Cardiac fibroblast (primary cell): Measurements from ENCODE around the gene SETD4.

ENCODE experiments used
- DNase-seq, 2 donors: peaks; one replicate each; pipeline versions ENCODE4 v3.0.0 to v3.0.0-alpha.2; 2010; ENCODE audit warnings: low read depth in 2 of 2
- H3K4me3 ChIP-seq, 2 donors: replicated peaks in 1 of 2; 1 replicate in 1 of 2; 2 replicates in 1 of 2; pipeline ENCODE4 v1.5.1; 2011; ENCODE audit warnings: low read depth in 2 of 2, low read length in 2 of 2, mild to moderate bottlenecking in 2 of 2, moderate library complexity in 1 of 2
- TF ChIP-seq, protein P1 (sequence below): IDR thresholded peaks from one replicate; pipeline ENCODE4 v1.5.1; 2011; ENCODE audit warnings: low read depth, mild to moderate bottlenecking, low read length, inconsistent platforms

The SETD4 gene

DNA sequence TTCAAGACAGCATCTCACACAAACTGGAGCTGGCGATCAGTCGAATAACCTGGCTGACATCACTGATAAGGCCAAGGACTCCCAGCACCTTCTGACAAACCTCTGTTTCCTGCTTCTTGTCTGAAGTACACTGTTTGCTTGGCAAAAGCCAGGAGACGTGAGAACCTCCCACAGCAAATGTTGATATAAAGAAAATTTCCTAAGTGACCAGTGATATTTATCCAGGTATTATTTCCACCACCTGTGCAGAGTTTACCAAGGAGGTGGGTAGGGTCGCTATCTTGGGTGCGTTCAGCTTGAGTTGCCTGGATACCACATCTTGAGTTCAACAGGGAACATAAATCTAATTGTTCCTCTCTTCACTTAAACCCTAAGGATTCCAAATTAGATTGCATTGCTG is 72.9 kb downstream of the SETD4 start:
- no peak for DNase-seq
- TF ChIP-seq, protein P1, sequence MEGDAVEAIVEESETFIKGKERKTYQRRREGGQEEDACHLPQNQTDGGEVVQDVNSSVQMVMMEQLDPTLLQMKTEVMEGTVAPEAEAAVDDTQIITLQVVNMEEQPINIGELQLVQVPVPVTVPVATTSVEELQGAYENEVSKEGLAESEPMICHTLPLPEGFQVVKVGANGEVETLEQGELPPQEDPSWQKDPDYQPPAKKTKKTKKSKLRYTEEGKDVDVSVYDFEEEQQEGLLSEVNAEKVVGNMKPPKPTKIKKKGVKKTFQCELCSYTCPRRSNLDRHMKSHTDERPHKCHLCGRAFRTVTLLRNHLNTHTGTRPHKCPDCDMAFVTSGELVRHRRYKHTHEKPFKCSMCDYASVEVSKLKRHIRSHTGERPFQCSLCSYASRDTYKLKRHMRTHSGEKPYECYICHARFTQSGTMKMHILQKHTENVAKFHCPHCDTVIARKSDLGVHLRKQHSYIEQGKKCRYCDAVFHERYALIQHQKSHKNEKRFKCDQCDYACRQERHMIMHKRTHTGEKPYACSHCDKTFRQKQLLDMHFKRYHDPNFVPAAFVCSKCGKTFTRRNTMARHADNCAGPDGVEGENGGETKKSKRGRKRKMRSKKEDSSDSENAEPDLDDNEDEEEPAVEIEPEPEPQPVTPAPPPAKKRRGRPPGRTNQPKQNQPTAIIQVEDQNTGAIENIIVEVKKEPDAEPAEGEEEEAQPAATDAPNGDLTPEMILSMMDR: no peak
- H3K4me3 ChIP-seq: no peak overlapping the region

DNA sequence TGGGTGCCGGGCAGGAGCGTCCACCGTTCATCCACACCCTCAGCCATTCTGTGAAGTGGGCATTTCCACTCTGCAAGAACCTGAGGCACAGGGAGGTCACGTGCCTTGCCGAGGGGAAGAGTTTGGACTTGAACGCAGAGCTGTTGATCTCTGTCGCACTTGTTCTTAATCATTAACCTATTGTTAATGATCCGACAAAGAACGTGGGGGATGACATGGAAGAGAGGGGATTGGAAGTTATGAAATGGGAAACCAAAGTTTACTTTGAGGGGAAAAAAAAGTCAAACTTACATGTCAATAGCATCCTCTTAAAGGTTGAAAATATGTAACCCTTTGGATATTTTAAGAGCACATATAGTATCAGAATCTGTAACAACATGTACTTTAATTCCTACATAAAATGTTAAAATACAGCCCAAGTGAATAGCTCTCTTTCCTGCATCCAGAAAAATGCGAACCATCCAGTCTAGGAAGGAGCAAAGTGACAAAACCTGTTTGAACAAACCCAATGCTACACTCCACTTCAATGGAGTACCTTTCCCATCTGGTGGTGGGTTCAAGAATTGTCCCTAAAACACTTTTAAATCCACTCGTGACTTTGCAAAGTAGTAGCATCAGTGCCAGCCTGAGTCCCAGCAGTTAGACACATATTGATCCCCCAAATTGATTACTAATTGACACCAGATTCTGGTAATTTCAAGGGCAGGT is 75.5 kb downstream of the SETD4 start:
- no peak overlapping the region for H3K4me3 ChIP-seq
- TF ChIP-seq, protein P1: no peak
- DNase-seq: no peak
